Spinal cord (tissue), 10 donors: ENCODE data around the gene CNOT11. TPM values are rescaled to one million over a fixed set of nuclear protein-coding genes. Genes with fewer than 3 reads are reported as not detected.

Source experiments
- DNase-seq, 6 donors: peaks; one replicate each; pipeline versions ENCODE4 v3.0.0 to v3.0.0-alpha.2; 2013 to 2015; ENCODE audit warnings: low spot score in 6 of 6, low read depth in 4 of 6
- H3K27ac ChIP-seq: one replicate; pipeline ENCODE4 v1.5.1; 2013; ENCODE audit warnings: low read depth, low read length, control low read depth
- H3K27me3 ChIP-seq: one replicate; pipeline ENCODE4 v1.6.1; 2013; ENCODE audit warnings: low read length; ENCODE audit not compliant: control insufficient read depth, insufficient read depth
- H3K36me3 ChIP-seq: one replicate; pipeline ENCODE4 v1.6.1; 2013; ENCODE audit warnings: low read length; ENCODE audit not compliant: control insufficient read depth, insufficient read depth
- H3K4me1 ChIP-seq: one replicate; pipeline ENCODE4 v1.6.1; 2013; ENCODE audit warnings: low read length; ENCODE audit not compliant: control insufficient read depth, insufficient read depth
- H3K4me3 ChIP-seq: one replicate; pipeline ENCODE4 v1.5.1; 2013; ENCODE audit warnings: low read depth, low read length, control low read depth
- H3K9me3 ChIP-seq: one replicate; pipeline ENCODE4 v1.6.1; 2013; ENCODE audit warnings: low read length; ENCODE audit not compliant: control insufficient read depth, insufficient read depth
- WGBS: methylation state at CpG from one replicate; pipeline ENCODE4 v1.1.5; 2013; ENCODE audit warnings: missing lambda C conversion rate; ENCODE audit not compliant: insufficient coverage; 5-methylcytosine and 5-hydroxymethylcytosine counted together
- polyA plus RNA-seq, 2 donors: library from polyadenylated mRNA; unstranded; fragments of 120-200 nt; gene quantifications; one replicate each; pipeline ENCODE4 v1.2.1, GENCODE V29; 2013; ENCODE audit not compliant: insufficient read length in 2 of 2
- total RNA-seq, 2 donors: library from RNA; depleted of rRNA in 1 of 2; stranded (reverse); fragments of 120-200 nt in 1 of 2; fragments of >200 nt in 1 of 2; gene quantifications; one replicate each; pipeline versions ENCODE4 v1.2.3 to v1.2.4, GENCODE V29; 2013 to 2014
- donor health status: healthy.

Gene CNOT11
- total and polyA plus RNA-seq, 4 donors: 18.6 to 42.5 (median 33.1) TPM

- no peak overlapping the region for H3K27ac ChIP-seq
- 88% methylated on average over 3 of the region's 3 CpGs for WGBS
- DNase-seq: no peak
- peaks cover 12% of the 10 kb centered on the region for H3K36me3 ChIP-seq
- H3K4me1 ChIP-seq: peaks cover 15% of the 10 kb centered on the region
- H3K4me3 ChIP-seq: no peak overlapping the region
- H3K27me3 ChIP-seq: no peaks in the 10 kb centered on the region
- H3K9me3 ChIP-seq: no peaks in the 10 kb centered on the region
Observed at GRCh38 chr2:101255501-101255900, 2.8 kb downstream of the CNOT11 start.

- no peak for DNase-seq
- WGBS: 78% methylated on average over 1 of the region's 2 CpGs
Observed at GRCh38 chr2:101256316-101256715, 3.6 kb downstream of the CNOT11 start.

DNA sequence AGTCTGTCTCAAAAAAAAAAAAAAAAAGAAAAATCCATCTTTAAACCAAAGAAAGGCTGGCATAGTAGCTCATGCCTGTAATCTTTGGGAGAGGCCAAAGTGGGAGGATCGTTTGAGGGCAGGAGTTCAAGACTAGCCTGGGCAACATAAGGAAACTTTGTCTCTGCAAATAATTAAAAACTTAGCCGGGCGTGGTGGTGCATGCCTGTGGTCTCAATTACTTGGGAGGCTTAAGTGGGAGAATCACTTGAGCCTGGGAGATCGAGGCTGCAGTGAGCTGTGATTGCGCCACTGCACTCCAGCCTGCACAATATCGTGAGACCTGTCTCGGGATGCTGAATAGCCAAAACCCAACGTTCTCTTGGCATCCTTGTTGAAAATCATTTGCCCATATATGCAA, 6.1 kb downstream of the CNOT11 start:
- Histone ChIP-seq H3K36me3 (peaks cover 15% of the 10 kb centered on the region), H3K27ac (no peak overlapping the region), H3K27me3 (no peaks in the 10 kb centered on the region), H3K4me3 (no peak overlapping the region), H3K9me3 (no peaks in the 10 kb centered on the region), H3K4me1 (peaks cover 10% of the 10 kb centered on the region)
- 98% methylated on average over 7 of the region's 8 CpGs for WGBS
- no peak for DNase-seq

More at GRCh38 chr2:101256316-101256715, 3.6 kb downstream of the CNOT11 start:
- no peaks in the 10 kb centered on the region for H3K27me3 ChIP-seq
- no peak overlapping the region for H3K4me3 ChIP-seq
- H3K4me1 ChIP-seq: peaks cover 15% of the 10 kb centered on the region
- no peaks in the 10 kb centered on the region for H3K9me3 ChIP-seq
- no peak overlapping the region for H3K27ac ChIP-seq
- peaks cover 12% of the 10 kb centered on the region for H3K36me3 ChIP-seq

GRCh38 chr2:101262142-101262541, 9.5 kb downstream of the CNOT11 start:
- Histone ChIP-seq H3K27ac (no peak overlapping the region), H3K4me3 (no peak overlapping the region), H3K36me3 (peaks cover 26% of the 10 kb centered on the region), H3K27me3 (no peaks in the 10 kb centered on the region), H3K9me3 (no peaks in the 10 kb centered on the region), H3K4me1 (no peaks in the 10 kb centered on the region)
- no peak for DNase-seq
- 89% methylated on average over 2 of the region's 4 CpGs for WGBS

DNA sequence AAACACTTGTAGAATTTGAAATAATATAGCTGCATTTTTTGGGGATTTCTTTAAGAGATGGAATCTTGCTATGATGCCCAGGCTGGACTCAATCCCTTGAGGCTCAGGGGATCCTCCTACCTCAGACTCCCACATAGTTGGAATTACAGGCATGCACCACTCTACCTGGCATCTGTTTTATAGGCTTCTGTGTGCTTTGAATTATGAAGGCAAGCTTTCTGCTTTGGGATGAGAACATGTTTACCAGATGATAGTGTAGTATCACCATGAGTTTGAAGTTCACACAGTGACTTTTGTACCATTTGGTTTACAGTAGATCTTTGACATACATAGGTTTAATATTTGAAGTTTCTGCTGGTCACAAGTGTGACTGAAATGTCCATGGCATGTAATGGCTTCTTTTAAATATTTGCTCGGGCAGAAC, 10.7 kb downstream of the CNOT11 start:
- H3K27me3 ChIP-seq: no peaks in the 10 kb centered on the region
- no peak for DNase-seq
- no peak overlapping the region for H3K27ac ChIP-seq
- 80% methylated on average over 1 of the region's 1 CpG for WGBS
- no peak overlapping the region for H3K4me3 ChIP-seq
- no peaks in the 10 kb centered on the region for H3K9me3 ChIP-seq
- no peaks in the 10 kb centered on the region for H3K4me1 ChIP-seq
- H3K36me3 ChIP-seq: peaks cover 31% of the 10 kb centered on the region

GRCh38 chr2:101264360-101264939, 11.8 kb downstream of the CNOT11 start:
- no peaks in the 10 kb centered on the region for H3K4me1 ChIP-seq
- 68% methylated on average over 2 of the region's 13 CpGs for WGBS
- H3K27me3 ChIP-seq: no peaks in the 10 kb centered on the region
- H3K27ac ChIP-seq: no peak overlapping the region
- no peak for DNase-seq
- H3K4me3 ChIP-seq: no peak overlapping the region
- H3K9me3 ChIP-seq: no peaks in the 10 kb centered on the region
- peaks cover 23% of the 10 kb centered on the region for H3K36me3 ChIP-seq

DNA sequence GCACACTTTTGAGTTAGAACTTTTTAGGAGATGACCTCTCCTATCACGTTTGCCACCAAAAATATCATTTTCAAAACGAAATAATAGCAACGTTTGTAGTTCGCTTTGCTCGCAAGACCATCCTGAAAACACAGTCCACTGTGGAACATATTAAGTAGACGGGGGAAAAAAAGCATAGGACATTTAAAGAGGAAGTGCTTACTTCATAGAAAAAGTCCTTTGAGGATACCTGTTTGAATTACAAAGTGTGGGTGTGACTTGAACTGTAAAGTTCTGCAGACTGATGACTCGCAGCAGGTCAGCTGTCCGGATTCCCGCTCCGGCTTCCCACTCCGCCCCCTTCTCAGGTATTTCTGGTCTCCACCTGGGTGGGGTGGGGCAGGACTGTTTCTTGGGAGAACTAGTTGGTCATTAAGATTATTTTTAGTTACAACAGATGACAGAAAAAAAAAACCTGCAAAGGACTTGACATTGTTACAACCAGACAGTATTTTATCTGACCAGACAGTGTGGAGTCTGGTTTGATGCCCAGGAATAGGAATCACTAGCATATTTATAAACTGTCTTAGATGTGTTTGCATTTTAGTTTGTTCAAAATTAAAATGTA, 13.3 kb downstream of the CNOT11 start:
- Histone ChIP-seq H3K27ac (no peak overlapping the region), H3K9me3 (no peaks in the 10 kb centered on the region), H3K27me3 (no peaks in the 10 kb centered on the region), H3K36me3 (peaks cover 27% of the 10 kb centered on the region), H3K4me1 (no peaks in the 10 kb centered on the region), H3K4me3 (no peak overlapping the region)
- no peak for DNase-seq
- 100% methylated on average over 4 of the region's 11 CpGs for WGBS

DNA sequence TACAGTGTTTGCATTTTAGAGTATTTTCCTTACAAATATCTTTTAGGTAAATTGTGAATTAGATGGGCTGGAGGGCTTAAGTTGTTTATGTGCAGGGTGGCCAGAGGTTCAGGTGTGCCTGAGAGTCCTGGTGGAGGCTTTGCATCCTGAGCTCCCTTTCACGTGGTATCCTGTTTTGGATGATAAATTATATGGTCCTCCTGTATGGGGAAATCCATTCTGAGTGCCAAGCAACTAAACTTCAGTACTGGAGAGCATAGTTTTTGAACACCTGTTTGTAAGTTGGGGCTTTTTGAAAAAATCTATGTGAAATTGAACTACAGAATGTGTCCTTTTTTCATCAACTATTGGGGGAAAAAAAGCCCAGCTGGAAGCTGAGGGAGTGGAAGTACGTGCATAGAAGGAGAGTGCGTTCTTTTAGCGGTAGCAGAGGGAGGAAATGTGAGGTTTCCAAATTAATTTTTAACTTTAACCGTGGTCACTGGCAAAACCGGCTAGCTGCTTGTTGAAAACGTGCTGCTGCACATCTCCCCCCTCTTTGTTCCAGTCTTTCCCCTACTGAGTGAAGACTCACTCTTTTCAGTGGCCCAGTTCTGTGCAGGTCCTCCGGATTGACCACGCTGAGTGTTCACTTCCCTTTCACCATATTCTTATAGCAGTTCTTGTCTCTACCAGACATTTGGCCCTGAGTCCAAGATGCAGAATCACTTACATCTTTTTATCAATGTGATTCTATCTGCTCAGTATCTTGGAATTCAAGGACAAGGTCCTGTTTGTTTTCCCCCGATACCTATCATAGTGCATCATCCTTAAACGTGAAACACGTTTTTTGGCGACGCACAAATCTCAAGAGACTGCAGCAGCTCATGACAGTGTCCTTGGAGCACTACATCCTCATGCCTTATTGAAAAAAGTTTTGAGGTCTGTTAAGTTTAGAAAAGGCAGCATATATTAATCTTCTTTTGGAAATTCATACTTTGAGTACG, 15.3 kb downstream of the CNOT11 start:
- no peaks in the 10 kb centered on the region for H3K9me3 ChIP-seq
- DNase-seq: no peak
- H3K4me1 ChIP-seq: no peaks in the 10 kb centered on the region
- H3K27me3 ChIP-seq: no peaks in the 10 kb centered on the region
- H3K36me3 ChIP-seq: peaks cover 30% of the 10 kb centered on the region
- 77% methylated on average over 10 of the region's 15 CpGs for WGBS
- H3K27ac ChIP-seq: no peak overlapping the region
- H3K4me3 ChIP-seq: no peak overlapping the region

DNA sequence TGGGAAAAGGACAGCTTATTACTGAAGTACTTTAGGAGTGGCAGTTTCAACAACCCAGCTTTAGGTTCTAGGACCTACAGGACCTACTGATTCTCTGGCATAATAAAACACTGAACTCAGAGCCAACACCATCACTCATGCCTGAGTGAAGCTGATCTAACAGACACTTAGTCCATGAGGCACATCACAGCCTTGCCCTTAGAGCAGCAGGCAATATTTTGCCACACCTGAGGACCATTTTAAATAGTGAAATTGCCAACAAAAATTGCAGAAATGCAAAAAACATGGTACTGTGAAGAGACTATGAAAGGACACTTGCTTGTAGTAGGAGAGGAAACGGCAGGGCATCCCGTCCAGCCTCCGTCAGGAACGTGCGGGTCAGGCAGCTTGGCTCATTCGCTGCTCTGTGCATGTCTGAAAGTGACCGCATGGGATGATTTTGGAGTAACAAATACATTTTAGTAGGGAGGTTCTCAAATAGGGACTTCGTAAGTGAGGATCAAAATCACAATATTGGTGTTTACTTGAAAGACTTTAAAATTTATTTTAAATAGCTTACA, 18.1 kb downstream of the CNOT11 start:
- Histone ChIP-seq H3K9me3 (no peaks in the 10 kb centered on the region), H3K4me3 (no peak overlapping the region), H3K27ac (no peak overlapping the region), H3K4me1 (no peaks in the 10 kb centered on the region), H3K36me3 (peaks cover 26% of the 10 kb centered on the region), H3K27me3 (no peaks in the 10 kb centered on the region)
- DNase-seq: no peak
- 88% methylated on average over 5 of the region's 8 CpGs for WGBS
